PC-3 (cell line): ENCODE results near the gene FOXQ1.

Source experiments
- EZH2 ChIP-seq: fragments of 300-600 bp; sonication (generic); IDR thresholded peaks from one replicate; pipeline ENCODE4 v1.6.1; 2017; ENCODE audit warnings: antibody characterized with exemption, mild to moderate bottlenecking, low read length; ENCODE audit not compliant: unreplicated experiment
- EZH2phosphoT487 ChIP-seq: fragments of 300-600 bp; sonication (generic); IDR thresholded peaks from 2 replicates; pipeline ENCODE4 v1.6.1; 2018; ENCODE audit warnings: mild to moderate bottlenecking, antibody characterized with exemption, low read length, borderline replicate concordance
- TF ChIP-seq, protein P1 (sequence below): fragments of 300-600 bp; sonication (generic); conservative IDR thresholded peaks from 2 replicates; pipeline ENCODE4 v1.5.1; 2017; ENCODE audit warnings: antibody characterized with exemption, low read depth, mild to moderate bottlenecking, low read length

DNA sequence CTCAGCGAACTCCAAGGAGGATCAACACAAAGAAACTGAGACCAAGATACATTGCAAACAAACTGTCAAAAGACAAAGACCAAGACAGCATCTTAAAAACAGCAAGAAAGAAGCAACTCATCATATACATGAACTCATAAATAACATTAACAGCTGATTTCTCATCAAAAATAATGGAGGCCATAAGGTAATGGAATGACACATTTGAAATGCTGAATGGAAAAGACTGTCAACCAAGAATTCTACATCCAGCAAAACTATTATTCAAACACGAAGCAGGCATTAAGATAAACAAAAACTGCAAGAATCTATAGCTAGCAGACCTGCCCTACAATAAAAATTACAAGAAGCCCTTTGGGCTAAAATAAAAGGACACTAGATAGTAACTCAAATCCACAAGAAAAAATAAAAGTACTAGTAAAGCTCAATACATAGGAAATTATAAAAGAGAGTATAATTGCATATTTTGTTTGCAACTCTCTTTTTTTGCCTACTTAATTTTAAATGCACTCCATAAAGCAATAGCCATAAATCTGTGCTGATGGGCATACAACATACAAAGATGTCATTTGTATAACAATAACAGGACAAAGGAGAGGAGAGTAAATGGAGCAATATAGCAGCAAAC, 39.6 kb downstream of the FOXQ1 start:
- TF ChIP-seq, protein P1, sequence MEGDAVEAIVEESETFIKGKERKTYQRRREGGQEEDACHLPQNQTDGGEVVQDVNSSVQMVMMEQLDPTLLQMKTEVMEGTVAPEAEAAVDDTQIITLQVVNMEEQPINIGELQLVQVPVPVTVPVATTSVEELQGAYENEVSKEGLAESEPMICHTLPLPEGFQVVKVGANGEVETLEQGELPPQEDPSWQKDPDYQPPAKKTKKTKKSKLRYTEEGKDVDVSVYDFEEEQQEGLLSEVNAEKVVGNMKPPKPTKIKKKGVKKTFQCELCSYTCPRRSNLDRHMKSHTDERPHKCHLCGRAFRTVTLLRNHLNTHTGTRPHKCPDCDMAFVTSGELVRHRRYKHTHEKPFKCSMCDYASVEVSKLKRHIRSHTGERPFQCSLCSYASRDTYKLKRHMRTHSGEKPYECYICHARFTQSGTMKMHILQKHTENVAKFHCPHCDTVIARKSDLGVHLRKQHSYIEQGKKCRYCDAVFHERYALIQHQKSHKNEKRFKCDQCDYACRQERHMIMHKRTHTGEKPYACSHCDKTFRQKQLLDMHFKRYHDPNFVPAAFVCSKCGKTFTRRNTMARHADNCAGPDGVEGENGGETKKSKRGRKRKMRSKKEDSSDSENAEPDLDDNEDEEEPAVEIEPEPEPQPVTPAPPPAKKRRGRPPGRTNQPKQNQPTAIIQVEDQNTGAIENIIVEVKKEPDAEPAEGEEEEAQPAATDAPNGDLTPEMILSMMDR, result no peak
- no peak for TF ChIP-seq EZH2
- no peak for TF ChIP-seq EZH2phosphoT487
